GM19351 (cell line): ENCODE results near the gene ARHGEF11.

Source experiments
- ATAC-seq: cut with Tn5 transposase; IDR thresholded peaks from one replicate; pipeline ENCODE4 v1.9.1; 2021; ENCODE audit warnings: mild to moderate bottlenecking, moderate library complexity; ENCODE audit not compliant: unreplicated experiment

ARHGEF11 gene

DNA sequence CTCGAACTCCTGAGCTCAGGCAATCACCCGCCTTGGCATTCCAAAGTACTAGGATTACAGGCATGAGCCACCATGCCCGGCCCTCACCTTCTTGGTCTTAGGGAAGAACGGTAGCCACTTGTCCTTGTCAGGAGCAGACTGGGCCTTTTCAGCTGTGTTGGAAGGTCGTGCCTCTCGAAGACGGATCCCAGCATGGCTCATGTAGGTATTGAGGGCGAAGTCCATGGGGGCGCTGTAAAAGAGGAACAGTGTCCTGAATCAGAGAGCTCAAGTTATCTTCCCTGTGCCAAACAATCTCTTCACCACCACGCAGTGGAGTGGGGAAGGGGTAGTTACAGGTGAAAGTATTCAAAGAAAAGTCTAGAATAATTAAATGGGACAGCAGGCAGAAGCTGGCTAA is 89.2 kb downstream of the ARHGEF11 start:
- no peak for ATAC-seq

- no peak for ATAC-seq
Measured at GRCh38 chr1:156953571-156953970, 92.0 kb downstream of the ARHGEF11 start.

DNA sequence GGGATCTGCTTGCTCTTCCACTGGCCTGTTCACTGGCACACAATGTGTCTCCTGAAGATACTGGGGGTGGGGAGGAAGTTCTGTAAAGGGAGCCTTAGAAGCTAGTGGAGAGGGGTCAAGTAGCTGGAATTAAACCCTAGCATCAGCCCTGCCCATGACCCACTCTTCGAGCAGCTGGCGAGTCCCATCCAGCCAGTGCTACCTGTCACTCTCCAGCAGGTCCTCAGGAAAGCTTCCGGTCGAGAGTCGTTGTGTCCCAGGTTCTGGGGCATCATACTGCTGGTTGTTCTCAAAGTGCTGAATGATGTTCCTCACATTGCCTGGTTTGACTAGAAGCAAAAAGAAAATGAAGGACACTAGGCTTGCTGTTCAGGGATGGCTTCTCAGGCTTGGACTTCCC is 94.2 kb downstream of the ARHGEF11 start:
- ATAC-seq: no peak

GRCh38 chr1:156949127-156949526 is 96.4 kb downstream of the ARHGEF11 start:
- ATAC-seq: no peak

DNA sequence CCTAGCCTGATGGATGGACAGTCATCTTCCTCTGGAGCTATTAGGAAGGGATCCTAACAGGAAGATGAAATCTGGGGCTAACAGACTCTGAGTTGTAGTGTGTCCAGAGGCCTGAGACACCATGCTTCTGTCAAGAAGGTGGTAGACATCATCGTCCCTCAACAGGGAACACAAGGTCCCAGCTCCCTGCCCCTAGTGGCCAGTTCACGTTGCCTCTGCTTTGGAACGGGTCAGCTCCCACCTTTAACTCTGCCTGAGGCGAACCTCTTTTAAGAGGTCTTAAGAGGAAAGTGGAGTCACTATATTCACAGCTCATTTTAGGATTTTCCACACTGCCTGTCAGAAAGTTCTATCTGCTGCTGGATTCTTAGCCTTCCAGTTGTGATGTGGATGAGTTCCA is 96.8 kb downstream of the ARHGEF11 start:
- ATAC-seq: no peak

GRCh38 chr1:156947818-156948525 is 97.6 kb downstream of the ARHGEF11 start:
- ATAC-seq: no peak

- no peak for ATAC-seq
Measured at GRCh38 chr1:156947127-156947526, 98.4 kb downstream of the ARHGEF11 start.

DNA sequence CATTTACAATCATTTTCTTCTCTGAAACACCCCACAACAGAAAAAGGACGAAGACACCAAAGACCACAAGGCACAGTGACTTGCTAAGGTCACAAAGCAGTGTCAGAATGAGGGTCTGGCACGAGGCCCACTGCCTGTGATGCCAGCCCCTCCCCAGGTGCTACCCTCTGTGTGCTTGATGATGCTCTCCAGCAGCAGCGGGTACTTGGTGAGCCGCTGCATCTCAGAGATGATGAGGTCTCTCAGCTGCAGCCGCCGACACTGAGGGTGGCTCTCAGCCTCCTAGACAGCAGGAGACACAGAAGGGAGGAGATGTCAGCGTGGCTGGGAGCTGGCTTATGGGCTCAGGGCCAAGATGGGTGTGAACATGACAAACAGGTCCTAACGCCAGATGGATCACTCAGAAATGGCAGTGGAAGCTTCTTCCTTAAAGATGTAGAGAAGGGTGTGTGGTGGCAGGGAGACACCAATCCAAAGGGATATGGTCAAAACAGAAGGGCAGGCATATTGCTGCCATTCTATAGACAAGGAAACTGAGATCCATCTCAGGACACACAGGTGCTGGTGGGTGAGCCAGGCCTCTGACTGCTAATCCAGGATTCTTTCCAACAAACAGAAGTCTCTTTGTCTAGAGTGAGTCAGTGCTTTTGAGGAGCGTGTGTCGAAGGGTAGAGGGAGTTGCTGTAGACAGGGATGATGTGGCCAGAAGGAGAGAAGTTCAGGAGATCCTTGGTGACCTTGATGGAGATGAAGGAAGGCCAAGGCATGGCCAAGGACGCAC is 99.5 kb downstream of the ARHGEF11 start:
- no peak for ATAC-seq

DNA sequence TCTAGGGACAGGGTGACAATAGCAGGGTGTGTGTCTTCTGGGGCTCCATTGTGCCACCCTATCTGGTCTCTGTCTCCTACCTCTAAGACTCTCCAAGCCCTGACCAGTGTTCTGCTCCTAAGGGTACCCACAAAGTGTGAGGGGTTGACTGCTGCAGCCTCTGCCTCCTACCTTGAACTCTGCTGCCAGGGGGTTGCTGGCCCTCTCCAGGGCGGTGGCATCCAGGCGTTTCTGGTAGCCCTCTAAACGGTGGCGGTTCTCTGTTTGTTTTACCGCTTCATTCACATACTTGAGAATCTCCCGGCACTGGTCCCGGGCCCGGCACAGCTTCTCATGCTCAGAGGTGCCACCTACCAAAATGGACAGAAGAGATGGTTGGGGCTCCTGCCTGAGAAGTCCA is 100.7 kb downstream of the ARHGEF11 start:
- no peak for ATAC-seq

GRCh38 chr1:156944268-156944667 is 101.3 kb downstream of the ARHGEF11 start:
- no peak for ATAC-seq

- ATAC-seq: no peak
Measured at GRCh38 chr1:156943756-156944155, 101.8 kb downstream of the ARHGEF11 start.

DNA sequence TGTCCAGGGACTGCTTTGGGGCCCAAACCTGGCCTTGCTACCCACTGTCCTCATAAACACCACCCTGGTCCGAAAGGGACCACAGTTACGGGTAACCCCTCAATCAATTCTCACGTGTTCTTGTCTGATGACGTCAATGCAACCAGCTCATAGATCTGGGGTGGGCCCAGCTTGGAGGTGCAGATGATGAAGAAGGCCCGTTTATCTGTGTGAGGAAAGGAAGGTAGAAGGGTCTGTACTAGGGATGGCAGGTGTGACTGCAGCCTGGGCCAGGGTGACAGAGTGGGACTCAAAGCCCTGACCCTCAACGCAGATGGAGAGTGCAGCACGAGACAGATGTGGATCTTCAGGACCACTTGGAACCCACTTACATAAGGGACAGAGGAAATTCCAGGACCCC is 103.0 kb downstream of the ARHGEF11 start:
- ATAC-seq: no peak

DNA sequence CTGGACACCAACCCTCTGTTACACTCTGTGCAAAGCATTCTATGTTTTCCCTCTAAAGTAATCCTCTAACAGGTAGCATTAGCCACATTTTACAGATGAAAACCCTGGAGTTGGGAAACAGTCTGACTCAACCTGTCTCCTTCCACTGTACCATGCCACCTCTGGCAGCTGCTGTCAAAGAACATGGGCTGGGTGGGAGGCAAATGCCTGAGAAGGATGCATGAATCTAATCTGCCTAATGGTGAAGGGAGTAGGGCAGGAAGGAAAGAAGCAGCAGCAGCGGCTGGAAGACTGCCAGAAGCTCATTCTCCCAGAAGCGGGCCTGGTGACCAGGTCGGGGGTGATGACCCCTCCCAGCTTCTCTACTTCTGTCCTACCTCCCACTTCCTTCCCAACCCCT is 103.4 kb downstream of the ARHGEF11 start:
- ATAC-seq: no peak

- ATAC-seq: no peak
Measured at GRCh38 chr1:156941675-156942074, 103.9 kb downstream of the ARHGEF11 start.

DNA sequence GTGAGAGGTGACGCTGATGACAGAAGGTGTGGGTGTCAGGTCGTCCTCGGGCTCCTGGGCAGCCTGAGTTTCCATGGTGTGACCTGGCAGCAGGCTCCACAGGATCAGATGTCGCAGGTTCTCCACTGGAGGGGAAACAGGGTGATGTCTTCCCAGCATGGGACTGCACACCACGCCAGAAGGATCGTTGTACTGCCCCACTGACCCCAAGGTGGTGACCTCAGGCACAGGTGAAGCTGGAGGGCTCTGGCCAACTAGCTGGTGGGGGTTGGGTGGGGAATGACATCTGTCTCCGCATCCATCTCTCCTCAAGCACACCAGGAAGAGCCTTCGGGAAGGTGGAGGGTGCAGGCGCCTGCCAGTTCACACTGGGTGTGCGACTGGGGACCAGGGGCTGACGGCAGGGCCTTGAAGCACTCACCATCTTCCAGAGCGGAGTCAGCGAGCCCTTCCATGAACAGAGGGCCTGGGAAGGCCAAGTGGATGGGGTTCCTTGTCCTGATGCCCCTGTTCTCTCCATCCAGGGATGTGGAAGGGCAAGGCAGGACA is 105.7 kb downstream of the ARHGEF11 start:
- ATAC-seq: no peak

- ATAC-seq: no peak
Measured at GRCh38 chr1:156938813-156939212, 106.7 kb downstream of the ARHGEF11 start.

DNA sequence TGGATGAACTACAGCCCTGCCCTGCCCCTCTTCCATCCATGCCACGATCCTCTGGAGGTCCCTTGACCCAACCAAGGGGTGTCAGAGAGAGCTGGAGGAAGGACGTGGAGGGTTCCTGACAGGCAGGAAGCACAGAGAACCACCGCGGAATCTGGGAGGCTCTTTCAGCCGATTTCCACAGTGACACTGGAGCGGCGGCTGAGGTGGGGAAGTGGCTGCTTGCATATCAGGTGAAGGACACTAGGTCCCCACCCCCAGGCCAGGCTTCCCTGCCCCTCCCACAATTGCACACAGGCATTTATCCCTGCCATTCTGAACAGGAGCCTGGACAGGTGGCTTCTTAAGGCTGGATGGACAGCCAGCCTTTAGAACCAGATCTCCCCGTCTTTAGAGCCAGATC is 107.7 kb downstream of the ARHGEF11 start:
- no peak for ATAC-seq

DNA sequence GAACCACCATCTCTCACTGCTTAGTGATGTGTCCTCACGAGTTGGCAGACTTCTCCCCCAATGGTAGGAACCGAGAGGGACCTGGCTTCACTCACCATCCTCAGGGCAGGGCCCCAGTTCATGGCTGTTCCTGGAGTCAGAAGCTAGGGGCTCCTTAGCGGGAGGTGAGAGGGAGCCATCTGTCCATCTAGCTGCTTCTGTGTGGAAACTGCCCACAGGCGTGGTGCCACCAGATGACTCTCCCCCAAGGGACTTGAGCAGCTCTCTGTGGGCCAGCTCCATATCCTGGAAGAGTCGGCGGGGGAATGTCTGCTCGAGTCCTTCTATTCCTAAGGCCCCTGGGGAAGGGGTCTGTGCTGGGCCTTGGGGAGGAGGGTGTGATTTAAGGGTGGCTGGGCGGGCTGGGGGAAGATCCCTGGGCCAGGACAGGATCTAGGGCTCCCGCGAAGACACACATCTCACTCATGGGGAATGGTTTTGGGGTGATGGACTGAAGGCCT is 108.8 kb downstream of the ARHGEF11 start:
- ATAC-seq: no peak

GRCh38 chr1:156936191-156936590 is 109.4 kb downstream of the ARHGEF11 start:
- no peak for ATAC-seq

- no peak for ATAC-seq
Measured at GRCh38 chr1:156935505-156936128, 109.9 kb downstream of the ARHGEF11 start.

DNA sequence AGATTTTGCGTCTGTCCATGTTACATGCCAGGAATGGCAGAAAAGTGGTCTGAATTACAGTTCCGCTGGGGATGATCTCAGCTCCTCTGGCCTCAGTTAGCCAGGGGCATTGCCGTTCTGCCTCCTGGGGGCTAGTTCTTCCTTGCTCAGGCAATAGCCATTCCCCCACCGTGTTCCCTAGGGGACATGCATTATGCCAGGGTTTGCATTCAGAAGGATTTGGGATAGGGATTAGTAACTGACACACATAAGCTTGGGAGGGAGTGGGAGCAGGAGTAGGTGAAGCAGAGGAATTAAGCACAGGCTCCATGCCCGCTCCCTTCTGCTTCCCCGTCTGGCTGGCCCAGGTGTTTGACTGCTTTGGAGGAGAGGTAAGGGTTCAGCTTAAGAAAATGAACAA is 112.4 kb downstream of the ARHGEF11 start:
- ATAC-seq: no peak
